Colonic mucosa (tissue), 4 donors: ENCODE results near the gene LYSMD1. TPM values are rescaled to one million over a fixed set of nuclear protein-coding genes. Genes with fewer than 3 reads are reported as not detected.
A peak's percentile ranks its signal among the peaks of the same experiment; 100 is the strongest.
"Not testable (repeated sequence)": the region's sequence is repeated elsewhere in the genome, so short reads cannot be mapped to it uniquely, and the experiment has no call there.

Experiments
- DNase-seq: peaks from one replicate; pipeline ENCODE4 v3.0.0-alpha.2; 2020
- H3K27ac ChIP-seq: fragments of 200-600 bp; one replicate; pipeline ENCODE4 v1.8.0; 2021
- H3K27me3 ChIP-seq: fragments of 200-600 bp; one replicate; pipeline ENCODE4 v1.8.0; 2021
- H3K36me3 ChIP-seq: fragments of 200-600 bp; one replicate; pipeline ENCODE4 v1.8.0; 2021
- H3K4me1 ChIP-seq: fragments of 200-600 bp; one replicate; pipeline ENCODE4 v1.8.0; 2021; ENCODE audit warnings: mild to moderate bottlenecking
- H3K4me3 ChIP-seq: fragments of 200-600 bp; one replicate; pipeline ENCODE4 v1.8.0; 2021
- H3K9ac ChIP-seq, 2 donors: one replicate each; pipeline ENCODE4 v1.7.0; 2013; ENCODE audit warnings: control low read depth in 2 of 2, low read depth in 2 of 2, low read length in 2 of 2
- H3K9me3 ChIP-seq: fragments of 200-600 bp; one replicate; pipeline ENCODE4 v1.8.0; 2021
- intact Hi-C: fragments of 100-400 bp; cut with DNase I; formaldehyde crosslinking; loops from one replicate; pipeline ENCODE4 v1.14.1; 2022
- total RNA-seq, 2 donors: library from RNA; stranded (reverse); fragmentation: NEBNext Ultra II Directional in 1 of 2; extraction: Animal tissue kit (Norgen Biotek cat#: 25700) in 1 of 2; gene quantifications; one replicate each; pipeline ENCODE4 v1.2.1, GENCODE V29; 2021
- TF ChIP-seq, protein P1 (sequence below): fragments of 200-600 bp; IDR thresholded peaks from one replicate; pipeline ENCODE4 v1.8.0; 2022; ENCODE audit warnings: antibody characterized with exemption, mild to moderate bottlenecking
- donor health status: healthy.
- donor health status: DM: no; HTN: no; CAD: no.
- donor health status: DM: no; HTN: no; CAD: no.

LYSMD1 gene, protein sequence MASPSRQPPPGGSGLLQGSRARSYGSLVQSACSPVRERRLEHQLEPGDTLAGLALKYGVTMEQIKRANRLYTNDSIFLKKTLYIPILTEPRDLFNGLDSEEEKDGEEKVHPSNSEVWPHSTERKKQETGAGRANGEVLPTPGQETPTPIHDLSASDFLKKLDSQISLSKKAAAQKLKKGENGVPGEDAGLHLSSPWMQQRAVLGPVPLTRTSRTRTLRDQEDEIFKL
- total RNA-seq: 1 to 10 TPM; 6.8 to 7.2 TPM

DNA sequence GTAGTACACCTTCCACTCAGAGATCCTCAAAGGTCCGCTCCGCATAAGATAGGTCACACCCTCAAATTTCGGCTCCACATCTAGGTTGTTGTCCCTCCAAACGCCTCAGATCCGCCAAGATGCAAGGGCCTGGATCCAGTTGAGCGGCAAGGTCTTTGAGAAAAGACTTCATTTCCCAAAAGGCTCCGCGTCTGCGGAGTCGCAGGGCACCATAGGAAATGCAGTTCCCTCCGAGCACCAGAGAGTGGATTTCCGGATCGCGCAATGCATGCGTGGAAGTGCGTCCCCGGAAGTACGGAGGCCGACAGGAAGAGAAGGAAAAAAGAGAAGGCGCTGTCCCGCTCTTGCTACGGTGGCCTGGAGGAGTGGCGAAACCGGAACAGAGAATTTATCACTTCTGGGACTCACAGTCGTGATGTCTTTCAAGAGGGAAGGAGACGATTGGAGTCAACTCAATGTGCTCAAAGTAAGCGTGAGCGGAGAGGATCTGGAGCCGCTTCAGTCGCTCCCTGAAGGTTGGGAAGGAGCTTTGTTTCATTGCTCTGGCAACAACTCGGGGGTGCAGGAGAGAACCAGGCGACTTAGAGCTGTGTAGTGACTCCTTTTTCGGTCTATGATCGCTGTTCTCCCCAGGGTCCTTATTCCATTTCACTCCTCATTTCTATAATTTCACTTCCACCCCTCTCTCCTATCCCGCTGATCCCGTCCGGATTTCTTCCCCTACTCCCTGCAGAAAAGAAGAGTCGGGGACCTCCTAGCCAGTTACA lies at the start of gene LYSMD1, which contains the start of gene SCNM1:
TSS of gene LYSMD1 (minus strand) at position 165 of the 767 bp plus-strand sequence. CDS start 644 bp downstream, outside the sequence.
TSS of gene SCNM1 (plus strand) at position 407 of the 767 bp plus-strand sequence. CDS start at position 416, 9 bp downstream.
- Histone ChIP-seq H3K4me3 (peak within 1 kb of the TSS; percentile 83), H3K27ac (peak within 1 kb of the TSS; percentile 64), H3K36me3 (no peaks in the 10 kb centered on the region), H3K9ac (peak within 1 kb of the TSS; percentile 73 to 99), H3K9me3 (no peaks in the 10 kb centered on the region), H3K4me1 (peaks cover 11% of the 10 kb centered on the region), H3K27me3 (no peaks in the 10 kb centered on the region)
- intact Hi-C loops: no loop called here
- TF ChIP-seq, protein P1, sequence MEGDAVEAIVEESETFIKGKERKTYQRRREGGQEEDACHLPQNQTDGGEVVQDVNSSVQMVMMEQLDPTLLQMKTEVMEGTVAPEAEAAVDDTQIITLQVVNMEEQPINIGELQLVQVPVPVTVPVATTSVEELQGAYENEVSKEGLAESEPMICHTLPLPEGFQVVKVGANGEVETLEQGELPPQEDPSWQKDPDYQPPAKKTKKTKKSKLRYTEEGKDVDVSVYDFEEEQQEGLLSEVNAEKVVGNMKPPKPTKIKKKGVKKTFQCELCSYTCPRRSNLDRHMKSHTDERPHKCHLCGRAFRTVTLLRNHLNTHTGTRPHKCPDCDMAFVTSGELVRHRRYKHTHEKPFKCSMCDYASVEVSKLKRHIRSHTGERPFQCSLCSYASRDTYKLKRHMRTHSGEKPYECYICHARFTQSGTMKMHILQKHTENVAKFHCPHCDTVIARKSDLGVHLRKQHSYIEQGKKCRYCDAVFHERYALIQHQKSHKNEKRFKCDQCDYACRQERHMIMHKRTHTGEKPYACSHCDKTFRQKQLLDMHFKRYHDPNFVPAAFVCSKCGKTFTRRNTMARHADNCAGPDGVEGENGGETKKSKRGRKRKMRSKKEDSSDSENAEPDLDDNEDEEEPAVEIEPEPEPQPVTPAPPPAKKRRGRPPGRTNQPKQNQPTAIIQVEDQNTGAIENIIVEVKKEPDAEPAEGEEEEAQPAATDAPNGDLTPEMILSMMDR: no peak
- peak; percentile 99 for DNase-seq

DNA sequence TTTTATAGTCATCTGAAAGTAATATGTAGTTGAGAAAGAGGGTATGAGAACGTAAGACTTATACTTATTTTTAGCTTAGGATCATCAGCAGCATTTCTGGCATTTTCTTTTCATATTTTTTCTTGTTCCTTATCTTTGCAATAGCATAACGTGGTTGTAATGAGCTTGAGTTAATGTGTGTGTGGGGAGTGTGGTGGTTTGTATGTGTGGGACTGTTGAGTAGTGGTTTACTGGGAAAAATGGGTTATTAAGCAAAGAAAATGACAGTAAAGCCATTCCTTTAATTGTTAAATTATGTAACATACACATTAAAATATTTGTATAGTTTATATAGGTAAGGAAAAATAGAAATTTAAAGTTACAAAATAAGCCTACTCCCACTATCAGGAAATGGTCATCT lies 47.9 kb upstream of the LYSMD1 start:
- TF ChIP-seq, protein P1: no peak
- H3K9ac ChIP-seq: no peak overlapping the region
- DNase-seq: no peak
- H3K36me3 ChIP-seq: no peaks in the 10 kb centered on the region
- no peak overlapping the region for H3K4me3 ChIP-seq
- intact Hi-C loops: no loop called here
- no peaks in the 10 kb centered on the region for H3K27me3 ChIP-seq
- no peaks in the 10 kb centered on the region for H3K9me3 ChIP-seq
- H3K4me1 ChIP-seq: no peaks in the 10 kb centered on the region
- H3K27ac ChIP-seq: no peak overlapping the region

DNA sequence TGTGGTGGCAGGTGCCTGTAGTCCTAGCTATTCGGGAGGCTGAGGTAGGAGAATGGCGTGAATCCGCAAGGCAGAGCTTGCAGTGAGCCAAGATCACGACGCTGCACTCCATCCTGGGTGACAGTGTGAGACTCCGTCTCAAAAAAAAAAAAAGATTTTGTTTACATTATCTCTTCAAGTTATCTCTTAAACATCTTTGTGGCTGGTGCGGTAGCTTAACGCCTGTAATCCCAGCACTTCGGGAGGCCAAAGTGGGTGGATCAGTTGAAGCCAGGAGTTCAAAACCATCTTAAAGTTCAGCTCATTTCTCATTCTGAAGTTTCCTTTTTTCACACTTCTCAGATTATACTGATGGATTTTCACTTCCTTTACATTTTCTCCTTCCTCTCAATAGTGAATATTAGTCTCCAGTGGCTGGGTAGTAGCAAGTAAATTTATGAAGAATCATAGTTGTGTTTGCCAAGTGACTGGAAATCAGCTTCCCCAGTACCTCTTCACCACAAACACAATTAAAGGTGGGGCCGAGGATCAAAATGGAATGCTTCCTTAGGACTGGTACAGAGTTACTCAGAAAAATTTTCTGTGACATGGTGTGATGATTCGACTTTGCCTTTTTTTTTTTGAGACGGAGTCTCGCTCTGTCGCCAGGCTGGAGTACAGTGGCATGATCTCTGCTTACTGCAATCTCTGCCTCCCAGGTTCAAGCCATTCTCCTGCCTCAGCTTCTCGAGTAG lies 46.4 kb upstream of the LYSMD1 start:
- no peak for DNase-seq
- Histone ChIP-seq H3K9me3 (no peaks in the 10 kb centered on the region), H3K27ac (no peak overlapping the region), H3K36me3 (no peaks in the 10 kb centered on the region), H3K4me3 (no peak overlapping the region), H3K4me1 (no peaks in the 10 kb centered on the region), H3K27me3 (no peaks in the 10 kb centered on the region), H3K9ac (no peak overlapping the region)
- TF ChIP-seq, protein P1: no peak
- intact Hi-C loops: no loop called here

DNA sequence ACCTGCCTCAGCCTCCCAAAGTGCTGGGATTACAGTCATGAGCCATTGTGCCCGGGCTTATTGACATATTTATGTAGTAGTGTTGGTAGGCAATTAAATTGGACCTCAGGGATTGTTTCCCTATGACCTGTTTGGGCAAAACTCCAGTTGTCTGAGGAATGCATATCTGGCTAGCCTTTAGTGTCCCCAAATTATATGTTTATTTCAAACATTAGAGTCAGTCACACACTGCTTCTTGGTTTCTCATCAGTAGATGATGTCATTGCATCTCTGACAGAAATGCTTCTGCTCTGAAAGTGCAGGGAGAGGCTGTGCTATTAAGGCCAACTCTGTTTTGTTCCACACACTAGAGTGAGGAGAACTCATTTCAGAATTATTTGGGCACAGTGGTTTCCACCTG lies 45.1 kb upstream of the LYSMD1 start:
- H3K9ac ChIP-seq: no peak overlapping the region
- intact Hi-C loops: no loop called here
- no peaks in the 10 kb centered on the region for H3K4me1 ChIP-seq
- DNase-seq: no peak
- no peaks in the 10 kb centered on the region for H3K9me3 ChIP-seq
- H3K36me3 ChIP-seq: no peaks in the 10 kb centered on the region
- H3K27ac ChIP-seq: no peak overlapping the region
- TF ChIP-seq, protein P1: no peak
- no peaks in the 10 kb centered on the region for H3K27me3 ChIP-seq
- H3K4me3 ChIP-seq: no peak overlapping the region

DNA sequence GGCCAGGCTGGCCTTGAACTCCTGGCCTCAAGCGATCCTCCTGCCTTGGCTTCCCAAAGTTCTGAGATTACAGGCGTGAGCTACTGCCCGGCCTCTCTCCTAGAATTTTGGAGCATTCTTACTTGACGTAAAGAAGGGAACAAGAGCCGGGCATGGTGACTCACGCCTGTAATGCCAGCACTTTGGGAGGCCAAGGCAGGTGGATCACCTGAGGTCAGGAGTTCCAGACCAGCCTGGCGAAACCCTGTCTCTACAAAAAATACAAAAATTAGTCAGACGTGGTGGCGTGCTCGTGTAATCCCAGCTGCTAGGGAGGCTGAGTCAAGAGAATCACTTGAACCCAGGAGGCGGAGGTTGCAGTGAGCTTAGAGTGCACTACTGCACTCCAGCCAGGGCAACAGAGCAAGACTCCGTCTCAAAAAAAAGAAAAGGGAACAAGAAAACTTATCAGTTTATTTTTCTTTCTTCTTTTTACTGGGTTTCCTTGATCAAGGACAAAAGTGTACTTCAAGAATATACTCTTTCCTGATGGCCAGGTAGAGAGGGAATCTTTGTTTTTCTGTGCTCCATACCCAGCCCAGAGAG lies 39.8 kb upstream of the LYSMD1 start:
- H3K4me1 ChIP-seq, H3K4me3 ChIP-seq, H3K9ac ChIP-seq, intact Hi-C loops, H3K27ac ChIP-seq, H3K36me3 ChIP-seq, DNase-seq, H3K27me3 ChIP-seq, H3K9me3 ChIP-seq: not testable (repeated sequence)
